ENCODE results near the gene PCGF3. TPM values are rescaled to one million over a fixed set of nuclear protein-coding genes. Genes with fewer than 3 reads are reported as not detected.
A peak's percentile ranks its signal among the peaks of the same experiment; 100 is the strongest.
"Not testable (repeated sequence)": the region's sequence is repeated elsewhere in the genome, so short reads cannot be mapped to it uniquely, and the experiment has no call there.

The PCGF3 gene
- total RNA-seq, 3 donors from 2014 or later, result 45.5 to 66.9 (median 56.7) TPM

- Histone ChIP-seq H3K4me1 (ENCODE audit: low read depth) (peaks cover 23% of the 10 kb centered on the region), H3K36me3 (ENCODE audit: low read depth) (no peaks in the 10 kb centered on the region), H3K4me3 (no peak overlapping the region), H3K9me3 (no peaks in the 10 kb centered on the region)
- TF ChIP-seq, protein P1, sequence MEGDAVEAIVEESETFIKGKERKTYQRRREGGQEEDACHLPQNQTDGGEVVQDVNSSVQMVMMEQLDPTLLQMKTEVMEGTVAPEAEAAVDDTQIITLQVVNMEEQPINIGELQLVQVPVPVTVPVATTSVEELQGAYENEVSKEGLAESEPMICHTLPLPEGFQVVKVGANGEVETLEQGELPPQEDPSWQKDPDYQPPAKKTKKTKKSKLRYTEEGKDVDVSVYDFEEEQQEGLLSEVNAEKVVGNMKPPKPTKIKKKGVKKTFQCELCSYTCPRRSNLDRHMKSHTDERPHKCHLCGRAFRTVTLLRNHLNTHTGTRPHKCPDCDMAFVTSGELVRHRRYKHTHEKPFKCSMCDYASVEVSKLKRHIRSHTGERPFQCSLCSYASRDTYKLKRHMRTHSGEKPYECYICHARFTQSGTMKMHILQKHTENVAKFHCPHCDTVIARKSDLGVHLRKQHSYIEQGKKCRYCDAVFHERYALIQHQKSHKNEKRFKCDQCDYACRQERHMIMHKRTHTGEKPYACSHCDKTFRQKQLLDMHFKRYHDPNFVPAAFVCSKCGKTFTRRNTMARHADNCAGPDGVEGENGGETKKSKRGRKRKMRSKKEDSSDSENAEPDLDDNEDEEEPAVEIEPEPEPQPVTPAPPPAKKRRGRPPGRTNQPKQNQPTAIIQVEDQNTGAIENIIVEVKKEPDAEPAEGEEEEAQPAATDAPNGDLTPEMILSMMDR (IDR thresholded peaks at IDR 0.05), result no peak
- ATAC-seq, result no peak
- peak in 1 of 3 donors; percentile 19 for DNase-seq
- intact Hi-C loops (cut with DNase I, micrococcal nuclease), result no loop called here
Observed at GRCh38 chr4:796206-796605, 90.6 kb downstream of the PCGF3 start.

- TF ChIP-seq, protein P1 (IDR thresholded peaks at IDR 0.05), result no peak
- Histone ChIP-seq H3K36me3 (ENCODE audit: low read depth) (no peaks in the 10 kb centered on the region), H3K9me3 (no peaks in the 10 kb centered on the region), H3K4me1 (ENCODE audit: low read depth) (peaks cover 18% of the 10 kb centered on the region), H3K4me3 (no peak overlapping the region)
- peak in 2 of 3 donors; percentile 36 to 41 for DNase-seq
- ATAC-seq, result peak; percentile 58
- intact Hi-C loops (cut with DNase I, micrococcal nuclease), result no loop called here
Observed at GRCh38 chr4:797066-797465, 91.4 kb downstream of the PCGF3 start.

DNA sequence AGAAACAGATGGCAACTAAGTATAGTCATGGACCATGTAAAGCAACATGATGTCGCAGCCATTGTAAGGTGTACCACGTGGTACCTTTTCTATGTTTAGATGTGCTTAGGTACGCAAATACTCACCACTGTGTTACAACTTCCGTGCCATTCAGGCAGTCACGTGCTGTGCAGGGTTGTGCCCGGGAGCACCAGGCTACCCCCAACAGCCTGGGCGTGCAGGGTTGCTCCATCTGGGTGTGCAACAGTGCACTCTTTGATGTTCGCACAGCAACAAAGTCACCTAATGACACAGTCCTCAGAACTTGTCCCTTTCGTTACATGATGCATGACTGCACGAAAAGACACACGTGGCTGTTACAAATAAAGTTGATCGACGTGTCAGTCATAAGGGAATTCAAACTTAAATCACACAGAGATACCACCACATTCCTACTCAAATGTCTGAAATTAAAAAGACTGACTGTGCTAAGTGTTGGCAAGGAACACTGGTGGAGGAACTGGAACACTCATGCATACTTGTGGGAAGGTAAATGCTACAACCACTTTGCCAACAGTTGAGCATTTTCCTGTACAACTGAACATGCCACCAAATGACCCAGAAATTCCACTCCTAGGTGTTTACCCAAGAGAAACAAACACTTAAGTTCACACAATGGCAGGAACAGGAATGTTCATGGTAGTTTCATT, 95.9 kb downstream of the PCGF3 start:
- DNase-seq (no peak), ATAC-seq (no peak)
- H3K4me3 ChIP-seq, result no peak overlapping the region

DNA sequence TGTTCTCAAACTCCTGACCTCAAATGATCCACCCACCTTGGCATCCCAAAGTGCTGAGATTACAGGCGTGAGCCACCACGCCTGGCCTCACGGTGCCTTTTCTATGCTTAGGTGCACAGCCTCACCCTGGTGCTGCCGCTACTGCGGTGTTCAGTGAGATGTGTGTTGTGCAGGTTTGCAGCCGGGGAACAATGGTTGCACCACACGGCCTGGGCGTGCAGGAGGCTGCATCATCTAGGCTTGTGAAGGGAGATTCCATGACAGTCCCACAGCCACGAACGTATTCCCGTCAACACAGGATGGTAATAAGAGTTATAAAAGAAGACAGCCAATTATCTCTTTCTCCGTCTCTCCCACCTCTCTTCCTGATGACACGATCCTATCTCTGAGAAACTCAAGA, 98.3 kb downstream of the PCGF3 start:
- intact Hi-C loops (cut with DNase I, micrococcal nuclease), result no loop called here
- Histone ChIP-seq H3K4me1 (ENCODE audit: low read depth) (peaks cover 2% of the 10 kb centered on the region), H3K36me3 (ENCODE audit: low read depth) (no peaks in the 10 kb centered on the region), H3K4me3 (no peak overlapping the region), H3K9me3 (no peaks in the 10 kb centered on the region)
- DNase-seq (no peak), ATAC-seq (no peak)
- TF ChIP-seq, protein P1 (IDR thresholded peaks at IDR 0.05), result no peak

More for the DNA sequence above, 95.9 kb downstream of the PCGF3 start:
- Histone ChIP-seq H3K36me3 (ENCODE audit: low read depth) (no peaks in the 10 kb centered on the region), H3K4me1 (ENCODE audit: low read depth) (no peaks in the 10 kb centered on the region), H3K9me3 (no peaks in the 10 kb centered on the region)
- intact Hi-C loops (cut with DNase I, micrococcal nuclease), result no loop called here
- TF ChIP-seq, protein P1 (IDR thresholded peaks at IDR 0.05), result no peak

DNA sequence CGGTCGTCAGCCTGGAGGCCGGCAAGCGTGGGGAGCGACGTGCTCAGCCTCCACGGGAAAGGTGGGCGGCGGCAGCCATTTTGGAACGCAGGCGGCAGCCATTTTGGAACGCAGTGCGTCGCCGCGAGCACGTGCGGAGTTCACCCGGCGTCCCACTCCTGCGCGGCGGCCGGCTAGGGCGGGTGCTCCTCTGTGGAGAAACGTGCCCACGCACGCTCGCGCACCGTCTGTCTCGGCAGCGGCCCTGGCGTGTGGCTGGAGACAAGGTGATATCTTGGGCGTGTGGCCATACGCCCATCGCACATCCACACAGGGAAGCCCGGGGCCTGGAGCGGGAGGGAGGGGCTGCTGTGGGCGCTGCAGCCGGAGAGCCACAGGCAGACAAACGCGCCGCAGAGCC, 99.2 kb downstream of the PCGF3 start:
- no peak for ATAC-seq
- intact Hi-C loops (cut with DNase I, micrococcal nuclease), result no loop called here
- TF ChIP-seq, protein P1 (IDR thresholded peaks at IDR 0.05), result no peak

GRCh38 chr4:806979-807378, 101.3 kb downstream of the PCGF3 start:
- DNase-seq; H3K4me1 ChIP-seq (ENCODE audit: low read depth); ATAC-seq; H3K9me3 ChIP-seq; intact Hi-C loops (cut with DNase I, micrococcal nuclease); H3K4me3 ChIP-seq; H3K36me3 ChIP-seq (ENCODE audit: low read depth): not testable (repeated sequence)

More for the DNA sequence above, 99.2 kb downstream of the PCGF3 start:
- no peaks in the 10 kb centered on the region for H3K36me3 ChIP-seq (ENCODE audit: low read depth)
- DNase-seq, result peak in 1 of 3 donors; percentile 26
- no peaks in the 10 kb centered on the region for H3K9me3 ChIP-seq
- H3K4me1 ChIP-seq (ENCODE audit: low read depth), result peaks cover 2% of the 10 kb centered on the region
- no peak overlapping the region for H3K4me3 ChIP-seq
